ENCODE data around the gene SNRPD3.

SNRPD3 gene

GRCh38 chr22:24566899-24567511, 11.2 kb downstream of the SNRPD3 start:
- TF ChIP-seq TAF1 (IDR thresholded peaks at IDR 0.05; ENCODE audit: borderline replicate concordance, insufficient read depth, low read length) (no peak), REST (IDR thresholded peaks at IDR 0.05; ENCODE audit: insufficient read depth in 1 of 2, low read depth in 2 of 2, low read length in 2 of 2) (no peak), SIN3A (IDR thresholded peaks at IDR 0.05; ENCODE audit: borderline replicate concordance, insufficient read depth, low read length) (no peak), POLR2AphosphoS5 (IDR thresholded peaks at IDR 0.05; ENCODE audit: low read depth, low read length) (no peak), FOXP2 (optimal IDR thresholded peaks at IDR 0.05; ENCODE audit: borderline replicate concordance, extremely low read depth, extremely low read length, insufficient read depth) (no peak)

- TF ChIP-seq TAF1 (IDR thresholded peaks at IDR 0.05; ENCODE audit: borderline replicate concordance, insufficient read depth, low read length) (no peak), REST (IDR thresholded peaks at IDR 0.05; ENCODE audit: insufficient read depth in 1 of 2, low read depth in 2 of 2, low read length in 2 of 2) (no peak)
Measured at GRCh38 chr22:24567668-24568067, 11.9 kb downstream of the SNRPD3 start.

- TF ChIP-seq FOXP2 (optimal IDR thresholded peaks at IDR 0.05; ENCODE audit: borderline replicate concordance, extremely low read depth, extremely low read length, insufficient read depth) (no peak), TAF1 (IDR thresholded peaks at IDR 0.05; ENCODE audit: borderline replicate concordance, insufficient read depth, low read length) (no peak), SIN3A (IDR thresholded peaks at IDR 0.05; ENCODE audit: borderline replicate concordance, insufficient read depth, low read length) (no peak), REST (IDR thresholded peaks at IDR 0.05; ENCODE audit: insufficient read depth in 1 of 2, low read depth in 2 of 2, low read length in 2 of 2) (no peak), POLR2AphosphoS5 (IDR thresholded peaks at IDR 0.05; ENCODE audit: low read depth, low read length) (no peak)
Measured at GRCh38 chr22:24571266-24571665, 15.5 kb downstream of the SNRPD3 start.

GRCh38 chr22:24576778-24577177, 21.0 kb downstream of the SNRPD3 start:
- TF ChIP-seq REST (IDR thresholded peaks at IDR 0.05; ENCODE audit: insufficient read depth in 1 of 2, low read depth in 2 of 2, low read length in 2 of 2), result no peak
- no peak for TF ChIP-seq SIN3A (IDR thresholded peaks at IDR 0.05; ENCODE audit: borderline replicate concordance, insufficient read depth, low read length)
- no peak for TF ChIP-seq POLR2AphosphoS5 (IDR thresholded peaks at IDR 0.05; ENCODE audit: low read depth, low read length)
- no peak for TF ChIP-seq FOXP2 (optimal IDR thresholded peaks at IDR 0.05; ENCODE audit: borderline replicate concordance, extremely low read depth, extremely low read length, insufficient read depth)
- TF ChIP-seq TAF1 (IDR thresholded peaks at IDR 0.05; ENCODE audit: borderline replicate concordance, insufficient read depth, low read length), result no peak
